HepG2 (cell line): ENCODE data around the gene MESD.

Experiments used
- ARNT2 ChIP-seq: sonication (generic); formaldehyde crosslinking; IDR thresholded peaks from 2 replicates; pipeline ENCODE4 v1.8.0; 2022; ENCODE audit warnings: mild to moderate bottlenecking, low read depth, missing genetic modification reagents, moderate library complexity
- CTCF ChIP-seq: sonication (generic); formaldehyde crosslinking; IDR thresholded peaks from 2 replicates; pipeline ENCODE4 v1.5.0; 2020; ENCODE audit warnings: mild to moderate bottlenecking, missing genetic modification reagents, moderate library complexity
- NFE2L2 ChIP-seq: fragments of 150-350 bp; IDR thresholded peaks from 2 replicates; pipeline ENCODE4 v1.6.1; 2014; ENCODE audit warnings: low read length
- PHF21A ChIP-seq: sonication (generic); formaldehyde crosslinking; IDR thresholded peaks from 2 replicates; pipeline ENCODE4 v1.5.0; 2020; ENCODE audit warnings: mild to moderate bottlenecking, missing genetic modification reagents
- SETDB1 ChIP-seq: sonication (generic); formaldehyde crosslinking; IDR thresholded peaks from 2 replicates; pipeline ENCODE4 v1.5.1; 2020; ENCODE audit warnings: missing genetic modification reagents, mild to moderate bottlenecking, borderline replicate concordance
- ZNF451 ChIP-seq: sonication (generic); formaldehyde crosslinking; IDR thresholded peaks from 2 replicates; pipeline ENCODE4 v1.5.0; 2020; ENCODE audit warnings: mild to moderate bottlenecking, missing genetic modification reagents
- ZSCAN30 ChIP-seq: sonication (generic); formaldehyde crosslinking; IDR thresholded peaks from 2 replicates; pipeline ENCODE4 v1.5.0; 2020; ENCODE audit warnings: mild to moderate bottlenecking, missing genetic modification reagents

- no peak for TF ChIP-seq PHF21A
- no peak for TF ChIP-seq ZSCAN30
- TF ChIP-seq SETDB1 (CRISPR knock-in tag) = no peak
- TF ChIP-seq CTCF (CRISPR knock-in tag) = no peak
- no peak for TF ChIP-seq ARNT2 (CRISPR knock-in tag)
- no peak for TF ChIP-seq NFE2L2
- no peak for TF ChIP-seq ZNF451 (CRISPR knock-in tag)
Measured at GRCh38 chr15:81032355-81032754, 42.7 kb upstream of the MESD start.
